Brain microvascular endothelial cell (primary cell): ENCODE measurements around the gene MRPL19.

Source experiments
- DNase-seq: peaks from one replicate; pipeline ENCODE4 v3.0.0-alpha.2; 2020
- H3K27ac ChIP-seq: fragments of 250-450 bp; sonication (Bioruptor Pico); 2 replicates; pipeline ENCODE4 v1.5.1; 2020; ENCODE audit warnings: mild to moderate bottlenecking, moderate library complexity
- H3K27me3 ChIP-seq: fragments of 250-450 bp; sonication (Bioruptor Pico); replicated peaks from 2 replicates; pipeline ENCODE4 v1.5.1; 2020; ENCODE audit warnings: mild to moderate bottlenecking
- H3K36me3 ChIP-seq: fragments of 250-450 bp; sonication (Bioruptor Pico); replicated peaks from 2 replicates; pipeline ENCODE4 v1.5.1; 2020; ENCODE audit warnings: mild to moderate bottlenecking
- H3K4me3 ChIP-seq: 2 replicates; pipeline ENCODE4 v1.5.1; 2011; ENCODE audit warnings: low read depth, mild to moderate bottlenecking, control low read depth, low read length, moderate library complexity
- CTCF ChIP-seq: IDR thresholded peaks from 2 replicates; pipeline ENCODE4 v1.5.1; 2011; ENCODE audit warnings: low read depth, mild to moderate bottlenecking, moderate library complexity, low read length, control low read depth, inconsistent platforms; ENCODE audit errors: missing control alignments
- in situ Hi-C: cut with HindIII; loops from 2 replicates; pipeline ENCODE4 v1.10.0; 2017; ENCODE audit warnings: low sequenced_read_pairs, low pct_ligation_motif_present

MRPL19 gene

GRCh38 chr2:75602724-75603342 is 43.8 kb upstream of the MRPL19 start:
- H3K36me3 ChIP-seq: no peaks in the 10 kb centered on the region
- in situ Hi-C loops: loop anchor here (25.0 kb wide), 1 partner anchor 141 kb away; no protein-coding TSS in a partner anchor
- DNase-seq: peak; percentile 82
- no peaks in the 10 kb centered on the region for H3K27me3 ChIP-seq
- H3K4me3 ChIP-seq: no peak overlapping the region
- peak overlapping the region; percentile 51 for H3K27ac ChIP-seq
- TF ChIP-seq CTCF: no peak

DNA sequence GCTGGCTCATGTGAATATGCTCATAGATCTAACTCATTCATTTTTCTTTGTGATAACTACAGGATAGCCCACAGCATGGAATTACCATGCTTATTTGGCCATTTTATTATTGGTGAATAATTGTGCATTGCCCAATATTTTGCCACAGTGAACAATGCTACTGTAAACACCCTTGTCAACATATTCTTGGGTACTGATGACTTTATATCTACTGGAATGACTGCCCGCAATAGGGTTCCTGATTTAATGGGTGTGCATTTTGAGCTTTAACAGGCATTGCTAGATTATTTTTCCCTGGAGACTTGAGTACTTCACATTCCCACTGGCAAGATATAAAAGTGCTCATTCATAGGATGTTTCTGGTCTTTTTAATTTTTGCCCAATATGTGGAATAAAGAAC is 43.1 kb upstream of the MRPL19 start:
- peak overlapping the region; percentile 51 for H3K27ac ChIP-seq
- no peaks in the 10 kb centered on the region for H3K27me3 ChIP-seq
- in situ Hi-C loops: loop anchor here (25.0 kb wide), 1 partner anchor 141 kb away; no protein-coding TSS in a partner anchor
- no peak overlapping the region for H3K4me3 ChIP-seq
- no peaks in the 10 kb centered on the region for H3K36me3 ChIP-seq
- TF ChIP-seq CTCF: no peak
- DNase-seq: no peak

- no peak overlapping the region for H3K4me3 ChIP-seq
- DNase-seq: no peak
- no peak overlapping the region for H3K27ac ChIP-seq
- H3K36me3 ChIP-seq: no peaks in the 10 kb centered on the region
- H3K27me3 ChIP-seq: no peaks in the 10 kb centered on the region
- in situ Hi-C loops: loop anchor here (25.0 kb wide), 1 partner anchor 142 kb away; no protein-coding TSS in a partner anchor
- no peak for TF ChIP-seq CTCF
Observed at GRCh38 chr2:75604484-75604883, 42.1 kb upstream of the MRPL19 start.

DNA sequence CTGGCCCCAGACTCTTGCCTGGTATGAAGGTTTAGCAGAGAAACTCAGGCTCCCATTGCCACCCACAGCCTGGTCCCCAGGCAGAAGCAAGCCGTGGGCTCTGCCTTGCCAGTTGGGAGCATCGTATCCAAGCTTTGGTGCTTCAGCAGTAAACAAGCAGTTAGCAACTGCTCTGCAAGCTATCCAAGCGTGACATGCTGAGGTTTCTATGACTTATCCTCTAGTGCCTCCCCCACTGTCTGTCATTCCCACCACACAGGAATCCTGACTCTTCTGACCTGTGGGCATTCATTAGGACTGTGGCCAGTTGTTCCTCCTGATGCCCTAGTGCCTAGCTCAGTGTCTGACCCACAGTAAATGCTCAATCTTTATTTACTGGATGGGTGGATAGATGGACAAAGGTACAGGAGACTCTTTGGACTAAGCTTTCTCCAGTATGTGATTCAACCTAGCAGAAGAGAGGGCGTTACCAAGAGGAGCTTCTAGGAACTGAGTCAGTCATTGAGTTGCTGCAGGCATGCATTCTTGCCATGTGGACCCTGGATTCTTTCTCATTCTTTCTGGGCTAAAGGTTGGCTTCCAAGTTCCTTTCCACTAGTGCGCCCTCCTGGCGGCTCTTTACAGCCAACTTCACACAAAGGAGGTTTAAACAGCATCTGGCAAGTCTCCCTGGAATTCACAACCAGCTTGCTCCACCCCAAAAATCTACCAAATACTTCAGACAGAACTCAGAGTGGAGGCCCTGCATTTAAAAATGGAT is 40.6 kb upstream of the MRPL19 start:
- no peaks in the 10 kb centered on the region for H3K27me3 ChIP-seq
- H3K4me3 ChIP-seq: no peak overlapping the region
- TF ChIP-seq CTCF: peak; percentile 69
- in situ Hi-C loops: loop anchor here (25.0 kb wide), 1 partner anchor 144 kb away; no protein-coding TSS in a partner anchor
- peak overlapping the region; percentile 87 for H3K27ac ChIP-seq
- peak; percentile 94 for DNase-seq
- no peaks in the 10 kb centered on the region for H3K36me3 ChIP-seq

GRCh38 chr2:75606761-75607399 is 39.7 kb upstream of the MRPL19 start:
- peak; percentile 83 for DNase-seq
- H3K27ac ChIP-seq: peak overlapping the region; percentile 87
- TF ChIP-seq CTCF: no peak
- no peaks in the 10 kb centered on the region for H3K27me3 ChIP-seq
- H3K36me3 ChIP-seq: no peaks in the 10 kb centered on the region
- H3K4me3 ChIP-seq: no peak overlapping the region
- in situ Hi-C loops: loop anchor here (25.0 kb wide), 1 partner anchor 145 kb away; no protein-coding TSS in a partner anchor
